IMR-90 (cell line): ENCODE measurements around the gene IL1RAPL1. TPM values are rescaled to one million over a fixed set of nuclear protein-coding genes. Genes with fewer than 3 reads are reported as not detected.

ENCODE experiments used
- ATAC-seq: fragments of 200-7000 bp; cut with Tn5 transposase; 2 replicates; pipeline ENCODE4 v1.9.1; 2020; ENCODE audit warnings: low read depth, mild to moderate bottlenecking, moderate library complexity
- BruUV-seq: library from RNA; stranded (reverse); fragments of 400-500 nt; replicated peaks from 2 replicates; lab custom pipeline; 2021; lab: Mats Ljungman, UMichigan
- CTCF ChIA-PET: fragments of 300-600 bp; formaldehyde crosslinking; extraction: SDS; loops from one replicate; lab custom pipeline; 2021; ENCODE audit warnings: antibody characterized with exemption; lab: Yijun Ruan, JAX
- POLR2A ChIA-PET: fragments of 300-600 bp; sonication (Branson Sonifier 250); formaldehyde crosslinking; loops from one replicate; lab custom pipeline; 2022; ENCODE audit warnings: antibody characterized with exemption; ENCODE audit not compliant: unreplicated experiment; lab: Charles Lee
- DNase-seq: peaks from one replicate; pipeline ENCODE4 v3.0.0; 2013
- H2AFZ ChIP-seq: replicated peaks from 2 replicates; pipeline ENCODE3; 2013; ENCODE audit warnings: low read length, mild to moderate bottlenecking; ENCODE audit not compliant: poor library complexity
- H2AK5ac ChIP-seq: 2 replicates; pipeline ENCODE4 v1.6.1; 2013; ENCODE audit warnings: low read depth, low read length, inconsistent platforms
- H2AK9ac ChIP-seq: replicated peaks from 2 replicates; pipeline ENCODE3; 2013; ENCODE audit warnings: mild to moderate bottlenecking, low read depth, low read length, moderate library complexity; ENCODE audit not compliant: poor library complexity
- H2BK120ac ChIP-seq: 2 replicates; pipeline ENCODE4 v1.6.1; 2013; ENCODE audit warnings: low read depth, low read length, inconsistent platforms
- H2BK15ac ChIP-seq: 3 replicates; pipeline ENCODE4 v1.6.1; 2013; ENCODE audit warnings: low read depth, low read length, inconsistent platforms
- H2BK20ac ChIP-seq: 2 replicates; pipeline ENCODE4 v1.6.1; 2013; ENCODE audit warnings: low read depth, mild to moderate bottlenecking, inconsistent platforms, low read length, moderate library complexity
- H2BK5ac ChIP-seq: 2 replicates; pipeline ENCODE4 v1.6.1; 2013; ENCODE audit warnings: mild to moderate bottlenecking, low read depth, low read length, inconsistent platforms; ENCODE audit not compliant: poor library complexity, severe bottlenecking
- H3K14ac ChIP-seq: replicated peaks from 2 replicates; pipeline ENCODE4 v1.6.1; 2013; ENCODE audit warnings: low read depth, low read length, inconsistent platforms
- H3K18ac ChIP-seq: 2 replicates; pipeline ENCODE4 v1.6.1; 2013; ENCODE audit warnings: low read depth, low read length, control low read depth
- H3K23ac ChIP-seq: 2 replicates; pipeline ENCODE4 v1.6.1; 2013; ENCODE audit warnings: low read depth, low read length, inconsistent platforms
- H3K27ac ChIP-seq: 2 replicates; pipeline ENCODE4 v1.5.1; 2013; ENCODE audit warnings: mild to moderate bottlenecking, control low read depth, low read length; ENCODE audit not compliant: insufficient read depth
- H3K27me3 ChIP-seq: 2 replicates; pipeline ENCODE4 v1.6.1; 2013; ENCODE audit warnings: low read length; ENCODE audit not compliant: control insufficient read depth, insufficient read depth
- H3K36me3 ChIP-seq: 2 replicates; pipeline ENCODE4 v1.6.1; 2013; ENCODE audit warnings: low read length, mixed read lengths; ENCODE audit not compliant: control insufficient read depth, insufficient read depth
- H3K4ac ChIP-seq: 2 replicates; pipeline ENCODE4 v1.6.1; 2013; ENCODE audit warnings: low read depth, low read length, inconsistent platforms
- H3K4me1 ChIP-seq: 2 replicates; pipeline ENCODE4 v1.6.1; 2013; ENCODE audit warnings: low read length, mixed read lengths; ENCODE audit not compliant: control insufficient read depth, insufficient read depth
- H3K4me2 ChIP-seq: 2 replicates; pipeline ENCODE4 v1.6.1; 2013; ENCODE audit warnings: low read depth, mild to moderate bottlenecking, control low read depth, low read length, moderate library complexity
- H3K4me3 ChIP-seq: 2 replicates; pipeline ENCODE4 v1.5.1; 2013; ENCODE audit warnings: low read depth, mild to moderate bottlenecking, control low read depth, low read length, moderate library complexity; ENCODE audit not compliant: insufficient read depth
- H3K56ac ChIP-seq: 2 replicates; pipeline ENCODE4 v1.6.1; 2013; ENCODE audit warnings: low read length, inconsistent platforms; ENCODE audit not compliant: insufficient read depth; ENCODE audit errors: extremely low read depth
- H3K79me1 ChIP-seq, 2 experiments: 2 replicates each; pipeline ENCODE4 v1.6.1; 2013; ENCODE audit warnings: low read length in 2 of 2, inconsistent platforms in 1 of 2, low read depth in 1 of 2
- H3K9ac ChIP-seq: 2 replicates; pipeline ENCODE4 v1.6.1; 2013; ENCODE audit warnings: low read depth, low read length, control low read depth
- H3K9me1 ChIP-seq: 2 replicates; pipeline ENCODE4 v1.6.1; 2013; ENCODE audit warnings: low read length, inconsistent platforms; ENCODE audit not compliant: insufficient read depth
- H3K9me3 ChIP-seq: 2 replicates; pipeline ENCODE4 v1.6.1; 2013; ENCODE audit warnings: low read length; ENCODE audit not compliant: control insufficient read depth, insufficient read depth
- H4K20me1 ChIP-seq: 2 replicates; pipeline ENCODE4 v1.6.1; 2013; ENCODE audit warnings: low read length, inconsistent platforms; ENCODE audit not compliant: insufficient read depth
- H4K5ac ChIP-seq: 2 replicates; pipeline ENCODE4 v1.6.1; 2013; ENCODE audit warnings: mild to moderate bottlenecking, low read depth, low read length, control low read depth
- H4K8ac ChIP-seq, 2 experiments: 2 replicates each; pipeline ENCODE4 v1.6.1; 2013; ENCODE audit warnings: low read depth in 2 of 2, low read length in 2 of 2, control low read depth in 1 of 2, inconsistent platforms in 1 of 2
- H4K91ac ChIP-seq: 2 replicates; pipeline ENCODE4 v1.6.1; 2013; ENCODE audit warnings: low read depth, low read length, inconsistent platforms; ENCODE audit not compliant: insufficient read depth
- BHLHE40 ChIP-seq: fragments of 150-350 bp; IDR thresholded peaks from 2 replicates; pipeline ENCODE4 v1.6.1; 2016; ENCODE audit warnings: mild to moderate bottlenecking, low read depth, low read length
- CEBPB ChIP-seq: IDR thresholded peaks from 2 replicates; pipeline ENCODE4 v1.6.1; 2012; ENCODE audit warnings: low read depth, low read length, improper control_type of control experiment
- FOS ChIP-seq: fragments of 150-350 bp; IDR thresholded peaks from 2 replicates; pipeline ENCODE4 v1.6.1; 2016; ENCODE audit warnings: low read depth, low read length
- MAFK ChIP-seq: IDR thresholded peaks from 2 replicates; pipeline ENCODE4 v1.6.1; 2012; ENCODE audit warnings: low read depth, low read length, improper control_type of control experiment
- MAZ ChIP-seq: IDR thresholded peaks from 2 replicates; pipeline ENCODE4 v1.6.1; 2012; ENCODE audit warnings: low read depth, mild to moderate bottlenecking, low read length, improper control_type of control experiment, moderate library complexity, borderline replicate concordance
- MXI1 ChIP-seq: IDR thresholded peaks from 2 replicates; pipeline ENCODE4 v1.6.1; 2012; ENCODE audit warnings: low read depth, mild to moderate bottlenecking, low read length, moderate library complexity, borderline replicate concordance
- NFE2L2 ChIP-seq: fragments of 150-350 bp; IDR thresholded peaks from 2 replicates; pipeline ENCODE4 v1.6.1; 2016; ENCODE audit warnings: low read depth, mild to moderate bottlenecking, low read length
- POLR2A ChIP-seq: IDR thresholded peaks from 2 replicates; pipeline ENCODE4 v1.6.1; 2012; ENCODE audit warnings: mild to moderate bottlenecking, low read depth, low read length
- RAD21 ChIP-seq: IDR thresholded peaks from 2 replicates; pipeline ENCODE4 v1.6.1; 2012; ENCODE audit warnings: low read length, improper control_type of control experiment
- RFX5 ChIP-seq: IDR thresholded peaks from 2 replicates; pipeline ENCODE4 v1.8.0; 2012; ENCODE audit warnings: low read depth, mild to moderate bottlenecking, low read length, moderate library complexity
- SMC3 ChIP-seq: fragments of 150-350 bp; IDR thresholded peaks from 2 replicates; pipeline ENCODE4 v1.6.1; 2016; ENCODE audit warnings: low read depth, mild to moderate bottlenecking, antibody characterized with exemption, low read length, moderate library complexity
- WGBS, 2 experiments: methylation state at CpG; one replicate each; pipeline versions ENCODE4 v1.1.5 to v1.1.7; 2013; ENCODE audit warnings: missing lambda C conversion rate in 2 of 2; ENCODE audit not compliant: insufficient read length in 1 of 2; ENCODE audit errors: extremely low coverage in 2 of 2; 5-methylcytosine and 5-hydroxymethylcytosine counted together
- dilution Hi-C: fragments of 300-500 bp; cut with HindIII; formaldehyde crosslinking; loops from one replicate; pipeline ENCODE4 v1.14.3; 2018; ENCODE audit warnings: low sequenced_read_pairs; ENCODE audit not compliant: unreplicated experiment
- in situ Hi-C: fragments of 300-500 bp; cut with MboI; formaldehyde crosslinking; loops from 3 replicates; pipeline ENCODE4 v1.14.3; 2019; ENCODE audit warnings: low sequenced_read_pairs, inconsistent platforms, mixed read lengths
- intact Hi-C: fragments of 100-400 bp; cut with micrococcal nuclease; formaldehyde crosslinking; loops from 2 replicates; pipeline ENCODE4 v1.10.0; 2022
- polyA plus RNA-seq, 3 experiments: library from polyadenylated mRNA; depleted of rRNA; stranded (reverse); fragments of >200 nt; gene quantifications; 2 replicates each; pipeline ENCODE4 v1.2.3, GENCODE V29; 2012; ENCODE audit warnings: low replicate concordance in 1 of 3
- total RNA-seq: library from RNA; depleted of rRNA; stranded (reverse); fragments of >200 nt; gene quantifications from 2 replicates; pipeline ENCODE4 v1.2.3, GENCODE V29; 2012

The IL1RAPL1 gene
- total and polyA plus RNA-seq, 2 of the 4 experiments (the other 2 are of a cell fraction), result 1.5 to 9.0 TPM

GRCh38 chrX:29295987-29296680, 708.9 kb downstream of the IL1RAPL1 start:
- BruUV-seq, result no TSS peak
- peak; percentile 37 for ATAC-seq
- WGBS, 2 experiments, result no CpG with 5 or more reads among the region's 1 CpG

More at GRCh38 chrX:29295987-29296680, 708.9 kb downstream of the IL1RAPL1 start:
- CTCF ChIA-PET, result interaction anchor here (1.6 kb wide), 1 partner anchor 19 kb away, joined by 3 read pairs; no protein-coding TSS in a partner anchor
- Histone ChIP-seq H2BK120ac (0 out of 2 replicates have a peak overlapping the region, but pooled peaks have one; percentile 18), H4K91ac (no peak overlapping the region), H3K4me3 (no peak overlapping the region), H3K9ac (no peak overlapping the region), H4K8ac (peak overlapping the region in 1 of 2 experiments; percentile 43; a peak in 1 of 4 replicates), H4K5ac (no peak overlapping the region), H3K4ac (no peak overlapping the region), H3K18ac (no peak overlapping the region; the same call in 1 of the 2 replicates), H3K4me2 (peak overlapping the region; percentile 41; the same call in 1 of the 2 replicates), H3K9me3 (no peaks in the 10 kb centered on the region), H3K36me3 (no peaks in the 10 kb centered on the region), H3K27me3 (no peaks in the 10 kb centered on the region), H2BK5ac (no peak overlapping the region), H3K9me1 (no peaks in the 10 kb centered on the region), H2AK9ac (no peak overlapping the region), H3K79me1 (no peaks in the 10 kb centered on the region), H2BK15ac (no peak overlapping the region), H3K14ac (no peak overlapping the region), H3K27ac (no peak overlapping the region), H2BK20ac (peak overlapping the region; percentile 9; the same call in 1 of the 2 replicates), H2AK5ac (no peak overlapping the region), H3K4me1 (peaks cover 2% of the 10 kb centered on the region; the same call in 1 of the 2 replicates), H2AFZ (no peak overlapping the region), H4K20me1 (no peaks in the 10 kb centered on the region), H3K23ac (no peak overlapping the region), H3K56ac (no peak overlapping the region)
- TF ChIP-seq CEBPB (no peak), BHLHE40 (no peak), POLR2A (no peak), FOS (no peak), NFE2L2 (no peak), MAFK (no peak), RAD21 (no peak), MAZ (no peak), SMC3 (no peak), MXI1 (no peak), RFX5 (no peak)
- intact Hi-C loops, result no loop called here
- in situ Hi-C loops, result no loop called here
- dilution Hi-C loops, result no loop called here
- peak; percentile 51 for DNase-seq
- POLR2A ChIA-PET, result no interaction called here
